Right lobe of liver (tissue), 6 donors: ENCODE data around the gene SLC2A4. TPM values are rescaled to one million over a fixed set of nuclear protein-coding genes. Genes with fewer than 3 reads are reported as not detected.
"Not testable (repeated sequence)": the region's sequence is repeated elsewhere in the genome, so short reads cannot be mapped to it uniquely, and the experiment has no call there.

Experiments
- ATAC-seq, 4 donors: fragments of 200-7000 bp; cut with Tn5 transposase; one replicate each; pipeline ENCODE4 v1.9.1; 2020; ENCODE audit warnings: mild to moderate bottlenecking in 4 of 4, moderate library complexity in 4 of 4
- DNase-seq, 3 donors: peaks; one replicate each; pipeline ENCODE4 v3.0.0-alpha.2; 2020
- H3K27ac ChIP-seq, 3 donors: fragments of 200-600 bp; one replicate each; pipeline ENCODE4 v1.8.0; 2022
- H3K27me3 ChIP-seq, 2 donors: fragments of 200-600 bp; one replicate each; pipeline ENCODE4 v1.8.0; 2022
- H3K36me3 ChIP-seq, 4 donors: fragments of 200-600 bp; sonication (generic) in 1 of 4; one replicate each; pipeline versions ENCODE4 v1.5.1 to v1.8.0; 2017 to 2022; ENCODE audit warnings: control low read depth in 1 of 4
- H3K4me1 ChIP-seq, 4 donors: fragments of 200-600 bp; sonication (generic) in 1 of 4; one replicate each; pipeline versions ENCODE4 v1.5.1 to v1.8.0; 2017 to 2022; ENCODE audit warnings: control low read depth in 1 of 4
- H3K4me3 ChIP-seq, 3 donors: fragments of 200-600 bp; one replicate each; pipeline ENCODE4 v1.8.0; 2022
- H3K9me3 ChIP-seq, 4 donors: fragments of 200-600 bp; sonication (generic) in 1 of 4; one replicate each; pipeline versions ENCODE4 v1.5.1 to v1.8.0; 2017 to 2022; ENCODE audit warnings: control low read depth in 1 of 4
- POLR2A ChIP-seq: fragments of 450-650 bp; IDR thresholded peaks from one replicate; pipeline ENCODE4 v1.6.1; 2017; ENCODE audit warnings: antibody characterized with exemption, mild to moderate bottlenecking
- WGBS: methylation state at CpG from one replicate; pipeline ENCODE4 v1.1.6; 2018; ENCODE audit warnings: low coverage, low lambda C conversion rate; ENCODE audit not compliant: insufficient coverage; ENCODE audit errors: missing lambda C conversion rate; 5-methylcytosine and 5-hydroxymethylcytosine counted together
- intact Hi-C, 2 donors: fragments of 100-400 bp; cut with DNase I; formaldehyde crosslinking; loops; one replicate each; pipeline versions ENCODE4 v1.11.2 to v1.14.1; 2022
- total RNA-seq, 6 experiments: library from RNA; depleted of rRNA in 2 of 6; stranded (reverse); fragments of >200 nt in 2 of 6; fragmentation: NEBNext Ultra II Directional in 3 of 6; extraction: Animal tissue kit (Norgen Biotek cat#: 25700) in 3 of 6; gene quantifications; one replicate each; pipeline versions ENCODE4 v1.1.0 to v1.2.4, GENCODE V29; 2016 to 2023
- TF ChIP-seq, protein P1 (sequence below), 4 donors: fragments of 200-600 bp in 3 of 4; fragments of 450-650 bp in 1 of 4; IDR thresholded peaks; one replicate each; pipeline versions ENCODE4 v1.5.1 to v1.8.0; 2016 to 2022; ENCODE audit warnings: antibody characterized with exemption in 4 of 4, mild to moderate bottlenecking in 2 of 4
- donor health status: DM: no; HTN: yes; CAD: no.
- donor health status: DM: no; HTN: no; CAD: no.
- donor health status: DM: no; HTN: no; CAD: no.
- donor health status: DM: no; HTN: yes; CAD: no.
- donor health status: DM: no; HTN: yes; CAD: no.

Gene SLC2A4
- total RNA-seq, 6 experiments from 2014 or later: 0.66 to 2.1 (median 1.4) TPM

DNA sequence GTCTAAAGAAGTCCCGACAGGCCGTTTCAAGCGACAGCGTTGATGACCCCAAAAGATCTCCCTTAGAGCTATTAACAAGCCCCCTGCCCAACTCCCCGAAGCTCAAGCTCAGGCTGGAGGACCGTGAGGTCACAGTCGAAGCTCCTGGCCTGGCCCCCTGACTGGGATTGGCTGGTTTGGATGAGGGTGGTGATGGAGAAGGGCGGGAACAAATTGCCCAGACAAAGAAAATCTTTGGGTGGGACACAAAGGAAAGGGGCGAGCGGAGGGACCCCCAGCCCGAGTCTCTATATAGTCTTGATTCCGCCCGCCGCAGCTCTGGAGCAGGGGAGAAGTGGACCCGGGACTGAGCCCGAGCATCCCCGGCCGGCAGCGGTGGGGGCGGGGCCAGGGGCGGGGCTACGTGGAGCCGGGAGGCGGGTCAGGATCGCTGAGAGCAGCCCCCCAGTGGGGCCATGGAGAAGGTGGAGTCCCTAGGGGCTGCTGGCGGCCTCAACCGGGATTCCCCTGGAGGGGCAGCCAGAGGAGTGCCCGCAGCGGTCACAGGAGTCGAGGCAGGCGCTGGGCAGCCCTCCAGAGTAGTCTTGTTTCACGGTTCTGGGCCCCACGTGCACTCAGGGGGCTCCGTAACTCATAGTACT, 48.6 kb downstream of the SLC2A4 start:
- intact Hi-C loops: no loop called here
- H3K27me3 ChIP-seq: no peaks in the 10 kb centered on the region
- peak overlapping the region; percentile 98 to 100 (median 99) for H3K4me3 ChIP-seq
- TF ChIP-seq POLR2A: no peak
- TF ChIP-seq, protein P1, sequence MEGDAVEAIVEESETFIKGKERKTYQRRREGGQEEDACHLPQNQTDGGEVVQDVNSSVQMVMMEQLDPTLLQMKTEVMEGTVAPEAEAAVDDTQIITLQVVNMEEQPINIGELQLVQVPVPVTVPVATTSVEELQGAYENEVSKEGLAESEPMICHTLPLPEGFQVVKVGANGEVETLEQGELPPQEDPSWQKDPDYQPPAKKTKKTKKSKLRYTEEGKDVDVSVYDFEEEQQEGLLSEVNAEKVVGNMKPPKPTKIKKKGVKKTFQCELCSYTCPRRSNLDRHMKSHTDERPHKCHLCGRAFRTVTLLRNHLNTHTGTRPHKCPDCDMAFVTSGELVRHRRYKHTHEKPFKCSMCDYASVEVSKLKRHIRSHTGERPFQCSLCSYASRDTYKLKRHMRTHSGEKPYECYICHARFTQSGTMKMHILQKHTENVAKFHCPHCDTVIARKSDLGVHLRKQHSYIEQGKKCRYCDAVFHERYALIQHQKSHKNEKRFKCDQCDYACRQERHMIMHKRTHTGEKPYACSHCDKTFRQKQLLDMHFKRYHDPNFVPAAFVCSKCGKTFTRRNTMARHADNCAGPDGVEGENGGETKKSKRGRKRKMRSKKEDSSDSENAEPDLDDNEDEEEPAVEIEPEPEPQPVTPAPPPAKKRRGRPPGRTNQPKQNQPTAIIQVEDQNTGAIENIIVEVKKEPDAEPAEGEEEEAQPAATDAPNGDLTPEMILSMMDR (IDR thresholded peaks at IDR 0.05): no peak
- DNase-seq (peak; percentile 76 to 82 (median 78)), ATAC-seq (peak; percentile 59 to 69 (median 63))
- no peaks in the 10 kb centered on the region for H3K9me3 ChIP-seq
- peak overlapping the region; percentile 76 to 92 (median 79) for H3K27ac ChIP-seq
- no peaks in the 10 kb centered on the region for H3K36me3 ChIP-seq
- 0% methylated on average over 4 of the region's 34 CpGs for WGBS
- H3K4me1 ChIP-seq: peaks cover 0 to 14% (median 3%) of the 10 kb centered on the region in 4 donors

DNA sequence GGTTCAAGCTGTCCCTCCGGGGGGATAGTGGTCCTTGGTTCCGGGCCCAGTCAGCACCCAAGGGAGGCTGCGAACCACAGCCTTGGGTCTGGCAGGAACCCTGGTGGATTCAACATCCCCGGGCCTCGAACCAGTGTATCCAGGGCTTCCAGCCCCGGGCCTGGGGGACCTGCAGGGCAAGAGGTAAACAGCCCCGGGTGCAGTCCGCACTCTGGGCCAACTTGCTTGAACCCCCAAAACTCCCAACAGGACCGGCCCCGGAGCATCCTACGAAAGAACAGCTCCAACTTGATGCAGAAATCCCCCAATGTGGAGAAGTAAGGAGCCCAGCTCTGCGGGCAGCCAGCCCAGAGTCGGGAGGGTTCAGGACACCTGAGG, 49.1 kb downstream of the SLC2A4 start:
- intact Hi-C loops: no loop called here
- Histone ChIP-seq H3K36me3 (no peaks in the 10 kb centered on the region), H3K4me1 (peaks cover 0 to 14% (median 3%) of the 10 kb centered on the region in 4 donors), H3K27ac (peak overlapping the region in 2 of 3 donors; percentile 79 to 92), H3K9me3 (no peaks in the 10 kb centered on the region), H3K4me3 (peak overlapping the region; percentile 98 to 100 (median 99)), H3K27me3 (no peaks in the 10 kb centered on the region)
- no peak for ATAC-seq
- no peak for TF ChIP-seq POLR2A
- TF ChIP-seq, protein P1 (IDR thresholded peaks at IDR 0.05): no peak
- 86% methylated on average over 5 of the region's 13 CpGs for WGBS
- no peak for DNase-seq

- no peaks in the 10 kb centered on the region for H3K27me3 ChIP-seq
- H3K9me3 ChIP-seq: no peaks in the 10 kb centered on the region
- intact Hi-C loops: no loop called here
- H3K4me1 ChIP-seq: peaks cover 0 to 14% (median 3%) of the 10 kb centered on the region in 4 donors
- WGBS: 80% methylated on average over 1 of the region's 7 CpGs
- ATAC-seq (no peak), DNase-seq (no peak)
- no peak overlapping the region for H3K27ac ChIP-seq
- TF ChIP-seq POLR2A: no peak
- TF ChIP-seq, protein P1 (IDR thresholded peaks at IDR 0.05): no peak
- H3K4me3 ChIP-seq: no peak overlapping the region
- no peaks in the 10 kb centered on the region for H3K36me3 ChIP-seq
These were observed 50.6 kb downstream of the SLC2A4 start for GRCh38 chr17:7332111-7332510.

- ATAC-seq, H3K36me3 ChIP-seq, H3K9me3 ChIP-seq, H3K27ac ChIP-seq, H3K4me3 ChIP-seq, intact Hi-C loops, DNase-seq, H3K27me3 ChIP-seq: not testable (repeated sequence)
- peaks cover 0 to 14% (median 3%) of the 10 kb centered on the region in 4 donors for H3K4me1 ChIP-seq
- 41% methylated on average over 11 of the region's 14 CpGs for WGBS
These were observed 51.1 kb downstream of the SLC2A4 start for GRCh38 chr17:7332600-7333069.

DNA sequence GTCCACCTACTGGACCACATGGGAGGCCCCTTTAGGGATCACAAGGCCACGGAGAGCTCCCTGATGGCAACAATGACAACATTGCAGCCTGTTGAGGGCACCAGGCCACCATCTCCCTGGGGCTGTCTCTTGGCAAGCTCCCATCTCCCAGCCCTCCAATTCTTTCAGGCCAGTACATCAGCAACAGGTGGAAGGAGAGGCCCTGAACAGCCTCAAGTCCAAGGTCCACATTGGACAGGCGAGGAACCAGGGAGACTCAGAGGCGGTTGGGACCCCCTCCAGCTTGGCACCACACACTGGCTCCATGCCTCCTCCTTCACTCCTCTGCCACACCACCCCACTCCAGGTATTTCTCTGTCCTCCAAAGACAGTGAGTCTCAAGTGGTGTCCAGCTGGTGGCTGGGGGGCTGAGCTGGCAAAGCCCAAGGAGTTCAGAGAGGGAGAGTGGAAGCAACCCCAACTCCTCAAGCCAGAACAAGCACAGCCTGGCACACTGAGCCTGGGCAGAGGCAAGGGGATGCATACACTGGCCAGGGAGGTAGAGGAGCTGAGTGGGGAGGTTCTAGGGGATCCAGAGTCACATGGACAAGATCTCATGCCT, 53.5 kb downstream of the SLC2A4 start:
- H3K9me3 ChIP-seq: no peaks in the 10 kb centered on the region
- TF ChIP-seq, protein P1 (IDR thresholded peaks at IDR 0.05): no peak
- no peak for TF ChIP-seq POLR2A
- no peaks in the 10 kb centered on the region for H3K36me3 ChIP-seq
- no peak for DNase-seq
- H3K27me3 ChIP-seq: no peaks in the 10 kb centered on the region
- no CpG with 5 or more reads among the region's 3 CpGs for WGBS
- H3K4me3 ChIP-seq: no peak overlapping the region
- ATAC-seq: peak in 1 of 4 donors; percentile 7
- no peak overlapping the region for H3K27ac ChIP-seq
- peaks cover 0 to 7% (median 0%) of the 10 kb centered on the region in 4 donors for H3K4me1 ChIP-seq
- intact Hi-C loops: no loop called here

- H3K27ac ChIP-seq, H3K4me3 ChIP-seq, intact Hi-C loops, ATAC-seq, H3K4me1 ChIP-seq, H3K27me3 ChIP-seq, H3K36me3 ChIP-seq, H3K9me3 ChIP-seq, DNase-seq: not testable (repeated sequence)
- 85% methylated on average over 9 of the region's 13 CpGs for WGBS
These were observed 54.2 kb downstream of the SLC2A4 start for GRCh38 chr17:7335765-7336164.
